HG03103 (cell line): ENCODE data around the gene MYDGF.
A peak's percentile ranks its signal among the peaks of the same experiment; 100 is the strongest.

Source experiments
- ATAC-seq: cut with Tn5 transposase; IDR thresholded peaks from one replicate; pipeline ENCODE4 v1.9.1; 2021; ENCODE audit warnings: low read depth; ENCODE audit not compliant: unreplicated experiment

The MYDGF gene

GRCh38 chr19:4649392-4650047, 20.6 kb downstream of the MYDGF start:
- ATAC-seq = no peak

GRCh38 chr19:4647676-4648644, 22.2 kb downstream of the MYDGF start:
- no peak for ATAC-seq

GRCh38 chr19:4645718-4646117, 24.4 kb downstream of the MYDGF start:
- no peak for ATAC-seq

- no peak for ATAC-seq
Measured at GRCh38 chr19:4642625-4643024, 27.5 kb downstream of the MYDGF start.

GRCh38 chr19:4641132-4641531, 29.0 kb downstream of the MYDGF start:
- no peak for ATAC-seq

- ATAC-seq = no peak
Measured at GRCh38 chr19:4640247-4641000, 29.7 kb downstream of the MYDGF start.

GRCh38 chr19:4639531-4640246, 30.5 kb downstream of the MYDGF start:
- peak; percentile 19 for ATAC-seq

- ATAC-seq = peak; percentile 70
Measured at GRCh38 chr19:4638828-4639530, 31.2 kb downstream of the MYDGF start, which contains the start of gene TNFAIP8L1. Gene TNFAIP8L1 (plus strand): TSS chr19:4639516. CDS start chr19:4651870, 12,354 bp downstream.

- ATAC-seq = no peak
Measured at GRCh38 chr19:4638317-4638716, 31.8 kb downstream of the MYDGF start.

GRCh38 chr19:4636761-4637160, 33.4 kb downstream of the MYDGF start:
- ATAC-seq = no peak

GRCh38 chr19:4636151-4636717, 33.9 kb downstream of the MYDGF start:
- no peak for ATAC-seq

GRCh38 chr19:4635754-4636116, 34.4 kb downstream of the MYDGF start:
- no peak for ATAC-seq

- ATAC-seq = no peak
Measured at GRCh38 chr19:4633140-4633967, 36.8 kb downstream of the MYDGF start.

GRCh38 chr19:4624733-4625362, 45.3 kb downstream of the MYDGF start:
- no peak for ATAC-seq

- ATAC-seq = no peak
Measured at GRCh38 chr19:4624301-4624700, 45.8 kb downstream of the MYDGF start.

GRCh38 chr19:4622695-4623421, 47.3 kb downstream of the MYDGF start:
- no peak for ATAC-seq

- ATAC-seq = no peak
Measured at GRCh38 chr19:4620675-4621074, 49.5 kb downstream of the MYDGF start.
